Bone marrow (tissue), 2 donors: ENCODE data around the gene WDR45B.

ENCODE experiments used
- DNase-seq, 2 donors: peaks; one replicate each; lab custom pipeline; 2025; lab: John Stamatoyannopoulos, UW

The WDR45B gene

DNA sequence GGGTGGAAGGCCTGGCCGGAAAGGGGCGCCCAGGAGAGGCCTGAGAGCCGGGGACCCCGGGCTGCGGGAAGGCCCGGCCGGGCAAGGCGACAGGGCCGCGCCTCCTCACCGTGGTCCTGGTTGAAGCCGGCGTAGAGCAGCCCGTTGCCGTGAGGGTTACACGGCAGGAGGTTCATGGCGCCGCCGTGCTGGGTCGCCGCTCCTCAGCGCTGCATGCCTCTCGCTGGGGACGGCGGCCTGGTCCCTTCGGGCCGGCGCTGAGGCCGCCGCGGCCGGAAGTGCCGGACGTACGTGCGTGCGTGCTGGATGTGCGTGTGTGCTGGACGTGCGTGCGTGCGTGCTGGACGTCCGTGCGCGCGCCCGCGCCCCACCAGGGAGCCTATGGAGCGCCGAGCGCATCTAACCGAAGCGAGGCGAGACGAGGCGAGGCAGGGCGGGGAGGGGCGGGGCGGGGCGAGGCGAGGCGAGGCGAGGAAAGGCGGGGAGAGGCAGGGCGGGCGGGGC lies at the start of gene WDR45B:
Gene WDR45B (minus strand): TSS at position 280 of the 504 bp plus-strand sequence. CDS start 104 bp downstream, at position 176.
- peak; percentile 67 to 70 for DNase-seq

- no peak for DNase-seq
Observed at GRCh38 chr17:82697808-82698064, 49.5 kb upstream of the WDR45B start.

GRCh38 chr17:82696916-82697807 lies 48.9 kb upstream of the WDR45B start:
- DNase-seq: no peak

GRCh38 chr17:82696259-82696658 lies 48.0 kb upstream of the WDR45B start:
- DNase-seq: no peak

- DNase-seq: no peak
Observed at GRCh38 chr17:82694647-82695046, 46.4 kb upstream of the WDR45B start.

DNA sequence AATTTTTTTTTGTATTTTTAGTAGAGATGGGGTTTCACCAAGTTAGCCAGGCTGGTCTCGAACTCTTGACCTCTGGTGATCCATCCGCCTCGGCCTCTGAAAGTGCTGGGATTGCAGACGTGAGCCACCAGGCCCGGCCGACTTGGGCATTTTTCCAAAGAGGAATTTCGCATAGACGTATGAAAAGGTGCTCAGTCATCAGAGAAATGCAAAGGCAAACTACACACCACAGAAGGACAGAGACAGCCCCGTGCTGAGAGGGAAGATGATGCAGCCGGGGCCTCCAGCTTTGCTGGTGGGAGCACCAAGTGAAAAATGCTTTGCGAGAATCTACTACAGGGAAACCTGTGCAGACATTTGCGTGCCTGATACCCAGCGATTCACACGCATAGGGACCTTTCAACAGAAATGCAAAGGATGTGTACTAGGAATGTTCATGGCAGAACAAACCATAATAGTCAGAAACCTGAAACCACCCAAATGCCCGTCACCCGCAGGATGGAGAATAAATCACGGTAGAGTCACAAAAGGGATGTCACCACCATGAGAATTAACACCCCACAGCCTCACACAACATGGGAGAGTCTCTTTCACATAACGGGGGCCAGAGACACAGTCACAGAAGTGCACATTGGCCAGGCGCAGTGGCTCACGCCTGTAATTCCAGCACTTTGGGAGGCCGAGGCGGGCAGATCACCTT lies 45.1 kb upstream of the WDR45B start:
- DNase-seq: no peak

DNA sequence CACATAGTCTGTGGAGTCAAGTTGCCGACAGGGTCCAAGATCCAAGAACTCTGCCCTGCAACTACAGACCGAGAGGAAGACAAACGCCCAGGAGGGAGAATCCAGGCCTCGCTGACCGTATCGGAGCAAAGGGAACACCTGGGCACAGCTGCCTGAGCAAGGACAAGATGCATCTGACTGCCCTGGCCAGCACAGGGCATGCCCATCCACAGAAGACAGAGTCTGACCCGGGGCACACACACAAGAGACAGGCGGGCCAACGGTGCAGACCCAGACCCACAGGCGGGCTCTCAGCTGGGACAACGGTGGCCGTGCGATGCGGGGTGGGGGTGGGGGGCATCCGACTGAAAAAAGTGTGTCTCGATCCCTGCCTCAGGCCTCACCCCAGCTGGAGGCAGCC lies 44.0 kb upstream of the WDR45B start:
- DNase-seq: no peak

DNA sequence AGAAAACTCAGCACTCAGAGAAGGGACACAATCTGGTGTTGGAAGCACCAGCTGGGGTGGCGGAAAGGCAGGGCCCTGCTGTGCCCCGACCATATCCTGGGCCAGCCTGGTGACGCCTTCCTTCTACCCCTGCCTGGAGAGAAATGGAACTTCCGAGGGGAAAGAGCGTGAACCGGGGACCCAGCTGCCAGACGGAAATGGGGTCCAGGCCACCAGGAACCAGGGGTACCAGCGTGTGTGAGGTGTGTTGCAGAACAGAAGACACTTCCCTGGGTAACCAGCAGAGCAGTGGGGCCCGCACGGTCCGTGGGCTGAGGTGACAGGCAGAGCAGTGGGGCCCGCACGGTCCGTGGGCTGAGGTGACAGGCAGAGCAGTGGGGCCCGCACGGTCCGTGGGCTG lies 43.5 kb upstream of the WDR45B start:
- DNase-seq: no peak

DNA sequence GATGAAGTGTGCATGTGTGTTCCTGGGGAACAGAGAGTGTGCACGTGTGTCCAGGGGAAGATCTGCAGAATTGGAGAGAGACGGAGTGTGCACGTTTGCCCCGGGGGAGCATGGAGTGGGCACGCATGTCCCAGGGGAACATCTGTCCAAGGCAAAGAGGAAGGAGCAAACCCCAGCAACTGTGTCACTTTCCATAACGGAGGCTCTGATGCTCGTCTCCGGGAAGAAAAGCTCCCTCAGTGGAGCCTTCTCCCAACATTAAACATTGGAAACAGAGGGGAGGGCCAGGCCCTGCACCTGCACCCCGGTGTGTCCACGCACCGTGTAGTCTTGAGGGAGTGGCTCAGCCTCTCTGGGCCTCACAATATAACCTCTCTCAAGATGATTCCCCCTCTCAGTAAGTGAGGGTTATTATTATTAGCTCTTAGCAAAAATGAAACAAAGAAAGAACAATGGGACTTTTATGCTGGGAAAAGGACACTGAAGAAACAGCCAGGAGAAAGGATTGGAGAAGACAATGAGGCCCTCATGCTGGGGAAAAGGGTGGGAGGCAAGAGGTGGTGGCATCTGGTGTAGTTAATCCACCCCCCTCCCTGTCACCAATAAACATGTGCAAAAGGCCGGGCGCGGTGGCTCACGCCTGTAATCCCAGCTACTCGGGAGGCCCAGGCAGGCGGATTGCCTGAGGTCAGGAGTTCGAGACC lies 42.7 kb upstream of the WDR45B start:
- DNase-seq: no peak

GRCh38 chr17:82689077-82689476 lies 40.8 kb upstream of the WDR45B start:
- no peak for DNase-seq

- DNase-seq: no peak
Observed at GRCh38 chr17:82687871-82688270, 39.6 kb upstream of the WDR45B start.

DNA sequence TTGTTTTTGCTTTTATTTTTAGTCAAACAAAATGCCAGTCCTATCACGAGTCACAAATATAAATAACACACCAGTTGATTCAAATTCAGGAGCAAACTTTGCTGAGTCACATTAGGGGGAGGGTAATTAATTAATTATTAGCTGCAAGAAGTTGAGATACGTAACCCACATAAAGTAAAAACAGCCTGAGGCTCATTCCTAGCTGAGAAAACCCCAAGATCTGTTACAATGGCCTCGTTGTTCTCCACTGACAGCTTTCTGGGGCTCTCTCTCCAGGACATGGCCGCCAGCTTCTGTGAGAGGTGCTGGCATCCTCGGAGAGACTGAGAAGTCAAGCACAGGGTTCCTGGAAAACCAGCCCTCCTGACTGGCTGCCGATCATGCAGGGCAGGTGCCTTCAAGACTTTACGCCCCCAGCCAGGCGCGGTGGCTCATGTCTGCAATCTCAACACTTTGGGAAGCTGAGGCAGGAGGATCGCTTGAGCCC lies 39.2 kb upstream of the WDR45B start:
- no peak for DNase-seq

GRCh38 chr17:82686366-82687324 lies 38.4 kb upstream of the WDR45B start:
- DNase-seq: no peak

DNA sequence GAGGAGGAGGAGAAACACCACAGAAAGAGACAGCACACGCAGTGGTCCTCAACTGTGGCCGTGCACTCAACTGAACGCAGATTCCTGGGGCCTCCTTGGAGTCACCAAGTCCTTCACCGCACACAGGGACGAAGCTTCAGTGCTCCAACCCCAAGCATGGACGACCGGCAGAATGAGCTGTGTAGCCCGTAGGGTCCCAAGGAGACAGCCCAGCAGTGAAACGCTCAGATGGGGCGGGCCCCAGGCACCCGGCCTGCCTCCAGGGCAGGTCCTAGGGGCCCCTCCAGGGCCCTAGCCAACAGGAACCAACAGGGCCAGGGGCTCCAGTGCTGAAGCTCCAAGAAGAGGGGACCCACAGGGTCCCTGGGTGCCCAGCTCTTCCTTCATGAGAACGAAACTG lies 37.0 kb upstream of the WDR45B start:
- no peak for DNase-seq

- DNase-seq: no peak
Observed at GRCh38 chr17:82684228-82684841, 36.1 kb upstream of the WDR45B start.

- DNase-seq: no peak
Observed at GRCh38 chr17:82683534-82683933, 35.3 kb upstream of the WDR45B start.

DNA sequence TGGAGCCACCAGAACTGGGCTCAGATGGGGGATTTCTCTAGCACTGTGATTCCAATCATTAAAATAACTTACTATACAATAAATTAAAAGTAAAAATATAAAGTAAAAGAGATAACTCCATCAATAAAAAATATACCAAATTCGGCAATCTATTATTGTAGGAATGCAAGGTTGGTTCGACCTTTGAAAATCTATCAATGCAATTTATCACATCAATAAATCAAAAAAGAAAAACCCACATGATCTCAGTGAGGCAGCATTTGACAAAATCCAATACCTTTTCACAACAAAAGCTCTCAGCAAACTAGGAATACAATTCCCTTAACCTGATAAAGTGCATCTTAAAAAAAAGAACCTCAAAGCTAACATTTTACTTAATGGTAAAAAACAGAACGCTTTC lies 33.3 kb upstream of the WDR45B start:
- no peak for DNase-seq

GRCh38 chr17:82679586-82680465 lies 31.6 kb upstream of the WDR45B start:
- no peak for DNase-seq

GRCh38 chr17:82678265-82678891 lies 30.1 kb upstream of the WDR45B start:
- no peak for DNase-seq
